ENCODE results near the gene JOSD2. TPM values are rescaled to one million over a fixed set of nuclear protein-coding genes. Genes with fewer than 3 reads are reported as not detected.

Gene JOSD2
- total RNA-seq, 1 experiment from 2014 or later = 27.9 TPM

DNA sequence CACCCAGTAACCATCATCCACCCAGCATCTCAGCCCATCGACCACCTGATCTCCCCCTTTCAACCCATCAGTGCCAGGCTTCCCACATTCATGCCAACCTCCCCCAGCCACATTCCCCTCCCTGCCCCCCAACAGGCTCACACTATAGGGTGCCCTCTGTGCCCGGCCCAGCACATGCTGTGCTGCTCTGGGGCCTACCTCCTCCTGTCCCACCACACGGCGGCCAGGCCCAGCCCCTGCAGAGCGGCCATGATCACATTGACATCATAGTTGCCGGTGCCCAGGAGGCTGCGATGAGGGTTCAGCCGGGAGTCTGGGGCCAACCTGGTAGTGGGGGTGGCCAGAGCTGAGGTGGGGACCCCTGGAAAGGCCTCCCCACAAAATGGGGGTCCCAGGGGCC, 3.6 kb downstream of the JOSD2 start:
- BruUV-seq (replicated peaks) = no TSS peak
- DNase-seq = no peak
- Histone ChIP-seq H3K4me3 (ENCODE audit: low read depth, low read length) (no peak overlapping the region), H3K36me3 (ENCODE audit: control insufficient read depth, insufficient read depth, low read length) (no peaks in the 10 kb centered on the region), H3K9me3 (no peaks in the 10 kb centered on the region), H3K4me1 (peaks cover 4% of the 10 kb centered on the region; the same call in 1 of the 2 replicates), H3K27me3 (replicated peaks; ENCODE audit: control insufficient read depth, insufficient read depth, low read length) (no peaks in the 10 kb centered on the region)
- H3K27me3 Mint-ChIP-seq (ENCODE audit: insufficient read depth, unreplicated experiment) = no peaks in the 10 kb centered on the region
- TF ChIP-seq, protein P1, sequence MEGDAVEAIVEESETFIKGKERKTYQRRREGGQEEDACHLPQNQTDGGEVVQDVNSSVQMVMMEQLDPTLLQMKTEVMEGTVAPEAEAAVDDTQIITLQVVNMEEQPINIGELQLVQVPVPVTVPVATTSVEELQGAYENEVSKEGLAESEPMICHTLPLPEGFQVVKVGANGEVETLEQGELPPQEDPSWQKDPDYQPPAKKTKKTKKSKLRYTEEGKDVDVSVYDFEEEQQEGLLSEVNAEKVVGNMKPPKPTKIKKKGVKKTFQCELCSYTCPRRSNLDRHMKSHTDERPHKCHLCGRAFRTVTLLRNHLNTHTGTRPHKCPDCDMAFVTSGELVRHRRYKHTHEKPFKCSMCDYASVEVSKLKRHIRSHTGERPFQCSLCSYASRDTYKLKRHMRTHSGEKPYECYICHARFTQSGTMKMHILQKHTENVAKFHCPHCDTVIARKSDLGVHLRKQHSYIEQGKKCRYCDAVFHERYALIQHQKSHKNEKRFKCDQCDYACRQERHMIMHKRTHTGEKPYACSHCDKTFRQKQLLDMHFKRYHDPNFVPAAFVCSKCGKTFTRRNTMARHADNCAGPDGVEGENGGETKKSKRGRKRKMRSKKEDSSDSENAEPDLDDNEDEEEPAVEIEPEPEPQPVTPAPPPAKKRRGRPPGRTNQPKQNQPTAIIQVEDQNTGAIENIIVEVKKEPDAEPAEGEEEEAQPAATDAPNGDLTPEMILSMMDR (IDR thresholded peaks at IDR 0.05; ENCODE audit: insufficient read depth in 1 of 2, low read depth in 1 of 2, low read length in 1 of 2, severe bottlenecking in 1 of 2, unreplicated experiment in 1 of 2) = no peak
- intact Hi-C loops (cut with micrococcal nuclease; ENCODE audit: unreplicated experiment) = no loop called here
- H3K36me3 Mint-ChIP-seq (ENCODE audit: insufficient read depth, unreplicated experiment) = peaks cover 12% of the 10 kb centered on the region
- H3K9me3 Mint-ChIP-seq (ENCODE audit: unreplicated experiment) = no peaks in the 10 kb centered on the region
- CTCF ChIA-PET = no interaction called here
- no peak overlapping the region for H3K27ac Mint-ChIP-seq (ENCODE audit: unreplicated experiment)
- no peak overlapping the region for H3K4me3 Mint-ChIP-seq (ENCODE audit: unreplicated experiment)
- POLR2A ChIA-PET = no interaction called here
- peaks cover 7% of the 10 kb centered on the region for H3K4me1 Mint-ChIP-seq (ENCODE audit: low read depth, unreplicated experiment)

DNA sequence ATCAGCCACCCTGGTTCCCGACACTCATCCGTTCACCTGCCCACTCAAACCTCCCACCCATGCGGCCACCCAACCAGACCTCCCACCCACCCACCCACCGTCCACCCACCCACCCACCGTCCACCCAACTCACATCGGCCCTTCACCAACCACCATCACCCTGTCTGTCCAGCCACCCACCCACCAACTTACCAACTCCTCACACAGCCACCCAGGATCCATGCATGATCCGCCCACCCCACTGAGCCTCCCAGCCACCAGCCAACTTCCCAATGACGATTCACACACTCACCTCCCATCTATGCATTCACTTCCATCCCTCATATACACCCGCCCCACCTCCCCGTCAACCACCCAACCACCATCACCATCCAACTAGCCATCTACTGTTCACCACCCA, 4.3 kb downstream of the JOSD2 start:
- BruUV-seq (replicated peaks) = no TSS peak
- Histone ChIP-seq H3K9me3 (no peaks in the 10 kb centered on the region), H3K36me3 (ENCODE audit: control insufficient read depth, insufficient read depth, low read length) (no peaks in the 10 kb centered on the region), H3K4me1 (peaks cover 6% of the 10 kb centered on the region), H3K27me3 (replicated peaks; ENCODE audit: control insufficient read depth, insufficient read depth, low read length) (no peaks in the 10 kb centered on the region), H3K4me3 (ENCODE audit: low read depth, low read length) (no peak overlapping the region)
- Mint-ChIP-seq H3K27ac (ENCODE audit: unreplicated experiment) (no peak overlapping the region), H3K4me3 (ENCODE audit: unreplicated experiment) (no peak overlapping the region), H3K4me1 (ENCODE audit: low read depth, unreplicated experiment) (peaks cover 10% of the 10 kb centered on the region), H3K9me3 (ENCODE audit: unreplicated experiment) (no peaks in the 10 kb centered on the region), H3K36me3 (ENCODE audit: insufficient read depth, unreplicated experiment) (peaks cover 11% of the 10 kb centered on the region), H3K27me3 (ENCODE audit: insufficient read depth, unreplicated experiment) (no peaks in the 10 kb centered on the region)
- DNase-seq = no peak
- POLR2A ChIA-PET = no interaction called here
- TF ChIP-seq, protein P1 (IDR thresholded peaks at IDR 0.05; ENCODE audit: insufficient read depth in 1 of 2, low read depth in 1 of 2, low read length in 1 of 2, severe bottlenecking in 1 of 2, unreplicated experiment in 1 of 2) = no peak
- CTCF ChIA-PET = no interaction called here
- intact Hi-C loops (cut with micrococcal nuclease; ENCODE audit: unreplicated experiment) = no loop called here

DNA sequence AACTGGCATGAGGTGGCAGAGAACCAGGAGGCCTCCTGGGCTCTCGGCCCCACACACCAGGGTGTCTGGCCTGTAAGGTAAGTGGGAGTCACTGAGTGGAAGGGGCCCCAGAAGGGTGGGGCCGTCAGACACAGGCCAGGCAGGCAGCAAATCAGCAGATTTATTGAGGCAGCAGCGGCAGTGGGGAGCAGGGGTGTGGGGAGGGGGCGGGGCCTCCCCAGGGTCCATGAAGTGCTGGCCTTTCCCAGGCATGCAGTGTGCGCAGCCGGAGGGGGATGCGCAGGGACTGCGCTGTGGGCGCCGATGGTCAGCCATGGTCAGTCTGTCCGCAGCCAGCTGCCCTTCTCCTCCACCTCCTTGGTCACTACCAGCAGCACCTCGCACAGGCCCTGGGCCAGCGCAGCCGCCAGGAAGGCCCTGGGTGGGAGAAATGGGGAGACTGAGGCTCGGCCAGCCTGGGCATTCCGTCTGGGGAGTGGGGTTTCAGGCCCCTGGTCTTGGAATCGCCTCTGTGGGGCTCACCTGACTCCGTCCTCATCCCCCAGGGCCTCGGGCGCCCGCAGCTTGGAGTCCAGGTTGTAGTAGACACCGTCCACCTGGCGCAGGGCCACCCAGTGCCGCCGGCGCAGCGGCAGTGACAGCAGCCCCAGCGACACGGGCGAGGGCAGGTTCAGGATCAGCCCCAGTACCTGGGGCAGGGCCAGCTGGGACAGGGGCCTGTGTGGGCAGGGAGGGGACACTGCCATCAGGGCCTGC, 5.0 kb downstream of the JOSD2 start:
- H3K27me3 Mint-ChIP-seq (ENCODE audit: insufficient read depth, unreplicated experiment) = no peaks in the 10 kb centered on the region
- DNase-seq = no peak
- no peak overlapping the region for H3K27ac Mint-ChIP-seq (ENCODE audit: unreplicated experiment)
- no peaks in the 10 kb centered on the region for H3K36me3 ChIP-seq (ENCODE audit: control insufficient read depth, insufficient read depth, low read length)
- ChIA-PET CTCF (no interaction called here), POLR2A (no interaction called here)
- no peak overlapping the region for H3K4me3 Mint-ChIP-seq (ENCODE audit: unreplicated experiment)
- no peaks in the 10 kb centered on the region for H3K27me3 ChIP-seq (replicated peaks; ENCODE audit: control insufficient read depth, insufficient read depth, low read length)
- H3K9me3 Mint-ChIP-seq (ENCODE audit: unreplicated experiment) = no peaks in the 10 kb centered on the region
- no peaks in the 10 kb centered on the region for H3K9me3 ChIP-seq
- H3K4me1 Mint-ChIP-seq (ENCODE audit: low read depth, unreplicated experiment) = peaks cover 15% of the 10 kb centered on the region
- TF ChIP-seq, protein P1 (IDR thresholded peaks at IDR 0.05; ENCODE audit: insufficient read depth in 1 of 2, low read depth in 1 of 2, low read length in 1 of 2, severe bottlenecking in 1 of 2, unreplicated experiment in 1 of 2) = no peak
- BruUV-seq (replicated peaks) = no TSS peak
- intact Hi-C loops (cut with micrococcal nuclease; ENCODE audit: unreplicated experiment) = no loop called here
- H3K36me3 Mint-ChIP-seq (ENCODE audit: insufficient read depth, unreplicated experiment) = peaks cover 5% of the 10 kb centered on the region
- no peak overlapping the region for H3K4me3 ChIP-seq (ENCODE audit: low read depth, low read length)
- peaks cover 12% of the 10 kb centered on the region for H3K4me1 ChIP-seq

Data from Caco-2 (cell line).